Fibroblast of lung (primary cell): ENCODE data around the gene PTPDC1. TPM values are rescaled to one million over a fixed set of nuclear protein-coding genes. Genes with fewer than 3 reads are reported as not detected.

ENCODE experiments used
- DNase-seq, 2 donors: peaks; one replicate each; pipeline versions ENCODE4 v3.0.0 to v3.0.0-alpha.2; 2010; ENCODE audit warnings: low read depth in 2 of 2
- H2AFZ ChIP-seq: 2 replicates; pipeline ENCODE4 v1.5.1; 2012; ENCODE audit warnings: low read length, control low read depth, inconsistent platforms
- H3K27ac ChIP-seq: 2 replicates; pipeline ENCODE4 v1.5.1; 2011; ENCODE audit warnings: low read length, control low read depth; ENCODE audit not compliant: insufficient read depth
- H3K27me3 ChIP-seq: 2 replicates; pipeline ENCODE4 v1.5.1; 2011; ENCODE audit warnings: mild to moderate bottlenecking, low read length; ENCODE audit not compliant: control insufficient read depth, insufficient read depth
- H3K36me3 ChIP-seq: 2 replicates; pipeline ENCODE4 v1.5.1; 2011; ENCODE audit warnings: low read length; ENCODE audit not compliant: control insufficient read depth, insufficient read depth
- H3K4me1 ChIP-seq: 2 replicates; pipeline ENCODE4 v1.5.1; 2011; ENCODE audit warnings: low read length; ENCODE audit not compliant: control insufficient read depth, insufficient read depth; ENCODE audit errors: extremely low read depth
- H3K4me2 ChIP-seq: 2 replicates; pipeline ENCODE4 v1.5.1; 2011; ENCODE audit warnings: low read length, control low read depth; ENCODE audit not compliant: insufficient read depth; ENCODE audit errors: extremely low read depth
- H3K4me3 ChIP-seq, 4 experiments: fragments of 200-600 bp in 1 of 4; sonication (generic) in 1 of 4; replicated peaks in 1 of 4; 2 replicates each; pipeline ENCODE4 v1.5.1; 2011 to 2016; ENCODE audit warnings: low read length in 4 of 4, low read depth in 3 of 4, mild to moderate bottlenecking in 3 of 4, control low read depth in 2 of 4, inconsistent platforms in 1 of 4, mixed read lengths in 1 of 4; ENCODE audit not compliant: insufficient read depth in 1 of 4; ENCODE audit errors: control extremely low read depth in 1 of 4
- H3K79me2 ChIP-seq: 2 replicates; pipeline ENCODE4 v1.5.1; 2012; ENCODE audit warnings: mild to moderate bottlenecking, low read length, inconsistent platforms; ENCODE audit not compliant: control insufficient read depth, insufficient read depth
- H3K9ac ChIP-seq: 2 replicates; pipeline ENCODE4 v1.5.1; 2011; ENCODE audit warnings: mild to moderate bottlenecking, low read length, control low read depth; ENCODE audit not compliant: insufficient read depth
- H3K9me3 ChIP-seq: 2 replicates; pipeline ENCODE4 v1.5.1; 2012; ENCODE audit warnings: low read depth, low read length; ENCODE audit not compliant: control insufficient read depth, insufficient read depth
- H4K20me1 ChIP-seq: 2 replicates; pipeline ENCODE4 v1.5.1; 2011; ENCODE audit warnings: low read length; ENCODE audit not compliant: control insufficient read depth, insufficient read depth; ENCODE audit errors: extremely low read depth
- CTCF ChIP-seq, 2 donors: IDR thresholded peaks in 1 of 2; conservative IDR thresholded peaks in 1 of 2; 1 replicate in 1 of 2; 2 replicates in 1 of 2; pipeline ENCODE4 v1.5.1; 2011 to 2012; ENCODE audit warnings: low read length in 2 of 2, control low read depth in 1 of 2, inconsistent platforms in 1 of 2, low read depth in 1 of 2, mild to moderate bottlenecking in 1 of 2
- EZH2 ChIP-seq: IDR thresholded peaks from 2 replicates; pipeline ENCODE4 v1.5.1; 2012; ENCODE audit warnings: low read length, control low read depth, mild to moderate bottlenecking; ENCODE audit errors: missing control alignments
- polyA plus RNA-seq, 2 donors: library from polyadenylated mRNA; depleted of rRNA in 1 of 2; stranded (reverse) in 1 of 2; unstranded in 1 of 2; fragments of >200 nt; gene quantifications; 2 replicates each; pipeline ENCODE4 v1.2.1, GENCODE V29; 2011 to 2012; ENCODE audit warnings: missing spikeins in 1 of 2
- total RNA-seq: library from RNA; depleted of rRNA; stranded (reverse); fragments of >200 nt; gene quantifications from 2 replicates; pipeline ENCODE4 v1.2.1, GENCODE V29; 2014

Gene PTPDC1
- total and polyA plus RNA-seq, 2 donors (not counting 1 experiment from before 2014, with no cell fraction given), result 4.4 to 7.6 TPM

- H3K9ac ChIP-seq, result no peak overlapping the region
- H3K9me3 ChIP-seq, result no peaks in the 10 kb centered on the region
- no peaks in the 10 kb centered on the region for H4K20me1 ChIP-seq
- no peak overlapping the region for H3K4me2 ChIP-seq
- H3K4me1 ChIP-seq, result no peaks in the 10 kb centered on the region
- no peaks in the 10 kb centered on the region for H3K27me3 ChIP-seq
- no peaks in the 10 kb centered on the region for H3K79me2 ChIP-seq
- TF ChIP-seq CTCF (conservative IDR thresholded peaks at IDR 0.05 in 1 of 2, IDR thresholded peaks at IDR 0.05 in 1 of 2; ENCODE audit: low read depth in 1 of 2, low read length in 2 of 2) (no peak), EZH2 (no peak)
- no peak overlapping the region for H3K4me3 ChIP-seq
- H3K27ac ChIP-seq, result no peak overlapping the region
- DNase-seq, result no peak
- no peak overlapping the region for H2AFZ ChIP-seq
- no peaks in the 10 kb centered on the region for H3K36me3 ChIP-seq
Measured at GRCh38 chr9:94101162-94101853, 17.0 kb downstream of the PTPDC1 start.

GRCh38 chr9:94108584-94108983 lies 24.3 kb downstream of the PTPDC1 start:
- Histone ChIP-seq H3K27me3 (no peaks in the 10 kb centered on the region), H3K4me2 (no peak overlapping the region)

GRCh38 chr9:94110821-94111252 lies 26.6 kb downstream of the PTPDC1 start:
- no peak overlapping the region for H3K27ac ChIP-seq
- H3K9me3 ChIP-seq, result no peaks in the 10 kb centered on the region
- H3K36me3 ChIP-seq, result no peaks in the 10 kb centered on the region
- no peaks in the 10 kb centered on the region for H3K27me3 ChIP-seq
- H4K20me1 ChIP-seq, result no peaks in the 10 kb centered on the region
- no peak for TF ChIP-seq EZH2
- TF ChIP-seq CTCF (conservative IDR thresholded peaks at IDR 0.05 in 1 of 2, IDR thresholded peaks at IDR 0.05 in 1 of 2; ENCODE audit: low read depth in 1 of 2, low read length in 2 of 2), result no peak
- no peak overlapping the region for H3K9ac ChIP-seq
- H2AFZ ChIP-seq, result no peak overlapping the region
- peak; percentile 88 to 94 for DNase-seq
- H3K4me1 ChIP-seq, result no peaks in the 10 kb centered on the region
- H3K4me3 ChIP-seq, result no peak overlapping the region
- no peaks in the 10 kb centered on the region for H3K79me2 ChIP-seq
- no peak overlapping the region for H3K4me2 ChIP-seq

More at GRCh38 chr9:94108584-94108983, 24.3 kb downstream of the PTPDC1 start:
- Histone ChIP-seq H3K9ac (no peak overlapping the region), H2AFZ (no peak overlapping the region), H4K20me1 (no peaks in the 10 kb centered on the region), H3K4me1 (no peaks in the 10 kb centered on the region), H3K36me3 (no peaks in the 10 kb centered on the region), H3K4me3 (no peak overlapping the region), H3K27ac (no peak overlapping the region), H3K79me2 (no peaks in the 10 kb centered on the region), H3K9me3 (no peaks in the 10 kb centered on the region)
- no peak for TF ChIP-seq EZH2
- TF ChIP-seq CTCF (conservative IDR thresholded peaks at IDR 0.05 in 1 of 2, IDR thresholded peaks at IDR 0.05 in 1 of 2; ENCODE audit: low read depth in 1 of 2, low read length in 2 of 2), result no peak
- DNase-seq, result peak; percentile 25 to 41
